Endothelial cell of umbilical vein (primary cell): ENCODE data around the gene ARFGEF3.

Source experiments
- CTCF ChIP-seq, 2 donors: IDR thresholded peaks; 1 replicate in 1 of 2; 2 replicates in 1 of 2; pipeline ENCODE4 v1.5.1; 2011; ENCODE audit warnings: low read length in 2 of 2, mild to moderate bottlenecking in 2 of 2, moderate library complexity in 2 of 2, control low read depth in 1 of 2, inconsistent platforms in 1 of 2, low read depth in 1 of 2; ENCODE audit not compliant: insufficient read depth in 1 of 2; ENCODE audit errors: extremely low read depth in 1 of 2
- EZH2 ChIP-seq: IDR thresholded peaks from 2 replicates; pipeline ENCODE4 v1.6.1; 2012; ENCODE audit warnings: borderline replicate concordance, low read depth, mild to moderate bottlenecking, moderate library complexity, low read length, inconsistent platforms; ENCODE audit not compliant: severe bottlenecking
- FOS ChIP-seq: IDR thresholded peaks from 2 replicates; pipeline ENCODE4 v1.6.1; 2011; ENCODE audit warnings: mild to moderate bottlenecking, low read length, moderate library complexity, borderline replicate concordance; ENCODE audit not compliant: insufficient read depth
- GATA2 ChIP-seq: IDR thresholded peaks from 2 replicates; pipeline ENCODE4 v1.7.0; 2011; ENCODE audit warnings: low read depth, mild to moderate bottlenecking, moderate library complexity, mixed read lengths, low read length; ENCODE audit not compliant: insufficient read length, insufficient read depth
- JUN ChIP-seq: IDR thresholded peaks from 2 replicates; pipeline ENCODE4 v1.6.1; 2011; ENCODE audit warnings: borderline replicate concordance, low read depth; ENCODE audit not compliant: insufficient read length, insufficient read depth
- MAX ChIP-seq: IDR thresholded peaks from 2 replicates; pipeline ENCODE4 v1.6.1; 2011; ENCODE audit not compliant: insufficient read depth, insufficient read length
- MYC ChIP-seq: IDR thresholded peaks from one replicate; pipeline ENCODE4 v1.6.1; 2011; ENCODE audit warnings: mild to moderate bottlenecking, low read depth, low read length
- POLR2A ChIP-seq: IDR thresholded peaks from 2 replicates; pipeline ENCODE4 v1.6.1; 2012; ENCODE audit warnings: low read depth, mild to moderate bottlenecking, control low read depth, low read length
- POLR2AphosphoS5 ChIP-seq: IDR thresholded peaks from 2 replicates; pipeline ENCODE4 v1.6.1; 2012; ENCODE audit warnings: low read depth, mild to moderate bottlenecking, control low read depth, low read length, moderate library complexity; ENCODE audit not compliant: insufficient read depth

GRCh38 chr6:138292482-138292881 lies 130.7 kb downstream of the ARFGEF3 start:
- TF ChIP-seq CTCF (IDR thresholded peaks at IDR 0.05; ENCODE audit: extremely low read depth in 1 of 2, insufficient read depth in 1 of 2, low read depth in 1 of 2, low read length in 2 of 2), result no peak
- no peak for TF ChIP-seq POLR2A
- TF ChIP-seq JUN, result no peak
- no peak for TF ChIP-seq EZH2
- TF ChIP-seq POLR2AphosphoS5, result no peak
- no peak for TF ChIP-seq MAX
- TF ChIP-seq FOS, result no peak
- TF ChIP-seq MYC, result no peak
- TF ChIP-seq GATA2, result no peak
